Kidney (tissue), 14 donors: ENCODE data around the gene RALGPS1. TPM values are rescaled to one million over a fixed set of nuclear protein-coding genes. Genes with fewer than 3 reads are reported as not detected.

Experiments
- DNase-seq, 5 donors: peaks; one replicate each; pipeline ENCODE4 v3.0.0-alpha.2; 2013 to 2020
- FAIRE-seq: peaks from 2 replicates; lab custom pipeline; 2012; peaks lifted over from hg19 to GRCh38; lab: Jason Lieb, UNC
- H3K27ac ChIP-seq, 2 donors: one replicate each; pipeline ENCODE4 v1.7.0; 2013; ENCODE audit warnings: low read depth in 2 of 2, low read length in 2 of 2, inconsistent platforms in 1 of 2
- H3K27me3 ChIP-seq: one replicate; pipeline ENCODE4 v1.7.1; 2013; ENCODE audit warnings: low read length, inconsistent platforms; ENCODE audit not compliant: control insufficient read depth, insufficient read depth
- H3K36me3 ChIP-seq, 3 donors: one replicate each; pipeline versions ENCODE4 v1.7.0 to v1.7.1; 2013; ENCODE audit warnings: low read length in 3 of 3, control low read depth in 1 of 3, inconsistent platforms in 1 of 3; ENCODE audit not compliant: insufficient read depth in 3 of 3, control insufficient read depth in 2 of 3
- H3K4me1 ChIP-seq, 3 donors: one replicate each; pipeline versions ENCODE4 v1.7.0 to v1.7.1; 2013; ENCODE audit warnings: low read length in 3 of 3, inconsistent platforms in 1 of 3, low read depth in 1 of 3; ENCODE audit not compliant: control insufficient read depth in 2 of 3, insufficient read depth in 2 of 3
- H3K4me3 ChIP-seq, 3 donors: one replicate each; pipeline versions ENCODE4 v1.7.0 to v1.8.1; 2013; ENCODE audit warnings: low read length in 3 of 3, control low read depth in 1 of 3, inconsistent platforms in 1 of 3
- H3K9ac ChIP-seq, 3 donors: one replicate each; pipeline versions ENCODE4 v1.7.0 to v1.7.1; 2013; ENCODE audit warnings: low read length in 3 of 3, control low read depth in 1 of 3, inconsistent platforms in 1 of 3
- H3K9me3 ChIP-seq, 3 donors: one replicate each; pipeline versions ENCODE4 v1.7.0 to v1.7.1; 2013; ENCODE audit warnings: low read length in 3 of 3, control low read depth in 1 of 3, inconsistent platforms in 1 of 3; ENCODE audit not compliant: control insufficient read depth in 2 of 3, insufficient read depth in 1 of 3
- CTCF ChIP-seq: IDR thresholded peaks from 3 replicates; pipeline ENCODE4 v1.5.1; 2012; ENCODE audit warnings: mild to moderate bottlenecking, moderate library complexity, borderline replicate concordance; ENCODE audit not compliant: insufficient read depth; ENCODE audit errors: extremely low read depth
- intact Hi-C: fragments of 100-400 bp; cut with DNase I; formaldehyde crosslinking; loops from one replicate; pipeline ENCODE4 v1.11.1; 2022
- polyA plus RNA-seq: library from polyadenylated mRNA; stranded (reverse); fragments of 350-450 nt; fragmentation: Illumina TruSeq; extraction: RNeasy Lipid Tissue Mini Kit (QIAGEN cat#74804); gene quantifications from one replicate; pipeline ENCODE4 v1.2.3, GENCODE V29; 2014; ENCODE audit warnings: low read depth, low replicate concordance; ENCODE audit not compliant: insufficient read depth
- total RNA-seq: library from RNA; stranded (reverse); fragmentation: NEBNext Ultra II Directional; extraction: Animal tissue kit (Norgen Biotek cat#: 25700); gene quantifications from one replicate; pipeline ENCODE4 v1.2.1, GENCODE V29; 2021
- donor health status: control.
- donor health status: control.
- donor health status: control.
- donor health status: control.
- donor health status: control.
- donor health status: DM: yes; HTN: yes; CAD: no.
- donor health status: Normal renal cell carcinoma (clear cell type).

Gene RALGPS1
- total and polyA plus RNA-seq, 2 donors from 2014 or later = 9.4 to 25.2 TPM

- Histone ChIP-seq H3K4me3 (no peak overlapping the region), H3K27ac (no peak overlapping the region), H3K9ac (no peak overlapping the region), H3K27me3 (no peaks in the 10 kb centered on the region), H3K36me3 (no peaks in the 10 kb centered on the region), H3K4me1 (peaks cover 0 to 5% (median 0%) of the 10 kb centered on the region in 3 donors), H3K9me3 (no peaks in the 10 kb centered on the region)
- no peak for FAIRE-seq
- no peak for DNase-seq
- TF ChIP-seq CTCF = no peak
- intact Hi-C loops = no loop called here
Measured at GRCh38 chr9:126942399-126942798, 27.8 kb downstream of the RALGPS1 start.

- no peak for TF ChIP-seq CTCF
- Histone ChIP-seq H3K4me1 (no peaks in the 10 kb centered on the region), H3K4me3 (no peak overlapping the region), H3K27ac (no peak overlapping the region), H3K9ac (no peak overlapping the region), H3K36me3 (no peaks in the 10 kb centered on the region), H3K9me3 (no peaks in the 10 kb centered on the region), H3K27me3 (no peaks in the 10 kb centered on the region)
- intact Hi-C loops = no loop called here
- FAIRE-seq (no peak), DNase-seq (no peak)
Measured at GRCh38 chr9:126945682-126946081, 31.1 kb downstream of the RALGPS1 start.

GRCh38 chr9:126947529-126947928, 32.9 kb downstream of the RALGPS1 start:
- H3K4me3 ChIP-seq = no peak overlapping the region

More at GRCh38 chr9:126947529-126947928, 32.9 kb downstream of the RALGPS1 start:
- intact Hi-C loops = no loop called here
- Histone ChIP-seq H3K9me3 (no peaks in the 10 kb centered on the region), H3K27me3 (no peaks in the 10 kb centered on the region), H3K36me3 (no peaks in the 10 kb centered on the region), H3K27ac (no peak overlapping the region), H3K4me1 (no peaks in the 10 kb centered on the region), H3K9ac (no peak overlapping the region)
- TF ChIP-seq CTCF = no peak
- FAIRE-seq = no peak
- DNase-seq = no peak
